ENCODE measurements around the gene SETX.

GRCh38 chr9:132333556-132333955, 21.2 kb downstream of the SETX start:
- TF ChIP-seq CTCF (IDR thresholded peaks at IDR 0.05) (no peak), POLR2A (IDR thresholded peaks at IDR 0.05) (no peak)
